GM12874 (cell line): ENCODE data around the gene PDK2.

Source experiments
- TF ChIP-seq, protein P1 (sequence below): IDR thresholded peaks from 2 replicates; pipeline ENCODE4 v1.5.1; 2011; ENCODE audit warnings: low read depth, mild to moderate bottlenecking, control low read depth, low read length, moderate library complexity; ENCODE audit not compliant: insufficient read depth

The PDK2 gene

DNA sequence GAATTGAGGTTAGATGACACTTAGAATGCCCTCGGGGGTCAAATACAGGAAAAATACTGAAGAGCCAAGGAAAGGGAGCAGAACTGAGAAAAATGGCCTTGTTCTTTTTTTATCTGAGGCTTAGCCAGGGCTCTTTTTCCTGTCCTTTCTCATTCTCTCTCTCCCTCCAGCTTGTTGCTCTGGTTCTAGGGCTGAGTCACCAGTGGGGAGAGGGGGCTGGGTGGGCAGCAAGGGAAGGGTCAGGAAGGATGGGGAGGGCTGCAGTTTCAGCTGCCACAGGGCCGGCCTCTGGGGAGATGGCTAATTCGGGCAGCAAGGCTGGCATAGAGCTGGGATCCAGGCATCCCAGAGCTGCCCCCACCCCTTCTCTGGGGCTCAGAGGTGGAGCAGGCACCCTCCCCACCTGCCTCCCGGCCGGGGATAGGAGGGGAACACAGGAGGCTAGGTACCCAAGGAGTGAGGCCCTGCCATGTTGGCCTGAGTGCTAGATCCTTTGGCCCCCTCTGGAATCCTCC lies 35.3 kb upstream of the PDK2 start:
- TF ChIP-seq, protein P1, sequence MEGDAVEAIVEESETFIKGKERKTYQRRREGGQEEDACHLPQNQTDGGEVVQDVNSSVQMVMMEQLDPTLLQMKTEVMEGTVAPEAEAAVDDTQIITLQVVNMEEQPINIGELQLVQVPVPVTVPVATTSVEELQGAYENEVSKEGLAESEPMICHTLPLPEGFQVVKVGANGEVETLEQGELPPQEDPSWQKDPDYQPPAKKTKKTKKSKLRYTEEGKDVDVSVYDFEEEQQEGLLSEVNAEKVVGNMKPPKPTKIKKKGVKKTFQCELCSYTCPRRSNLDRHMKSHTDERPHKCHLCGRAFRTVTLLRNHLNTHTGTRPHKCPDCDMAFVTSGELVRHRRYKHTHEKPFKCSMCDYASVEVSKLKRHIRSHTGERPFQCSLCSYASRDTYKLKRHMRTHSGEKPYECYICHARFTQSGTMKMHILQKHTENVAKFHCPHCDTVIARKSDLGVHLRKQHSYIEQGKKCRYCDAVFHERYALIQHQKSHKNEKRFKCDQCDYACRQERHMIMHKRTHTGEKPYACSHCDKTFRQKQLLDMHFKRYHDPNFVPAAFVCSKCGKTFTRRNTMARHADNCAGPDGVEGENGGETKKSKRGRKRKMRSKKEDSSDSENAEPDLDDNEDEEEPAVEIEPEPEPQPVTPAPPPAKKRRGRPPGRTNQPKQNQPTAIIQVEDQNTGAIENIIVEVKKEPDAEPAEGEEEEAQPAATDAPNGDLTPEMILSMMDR: no peak

- TF ChIP-seq, protein P1: no peak
Measured at GRCh38 chr17:50060951-50061712, 34.0 kb upstream of the PDK2 start.

GRCh38 chr17:50062293-50063243 lies 32.6 kb upstream of the PDK2 start:
- TF ChIP-seq, protein P1: no peak

DNA sequence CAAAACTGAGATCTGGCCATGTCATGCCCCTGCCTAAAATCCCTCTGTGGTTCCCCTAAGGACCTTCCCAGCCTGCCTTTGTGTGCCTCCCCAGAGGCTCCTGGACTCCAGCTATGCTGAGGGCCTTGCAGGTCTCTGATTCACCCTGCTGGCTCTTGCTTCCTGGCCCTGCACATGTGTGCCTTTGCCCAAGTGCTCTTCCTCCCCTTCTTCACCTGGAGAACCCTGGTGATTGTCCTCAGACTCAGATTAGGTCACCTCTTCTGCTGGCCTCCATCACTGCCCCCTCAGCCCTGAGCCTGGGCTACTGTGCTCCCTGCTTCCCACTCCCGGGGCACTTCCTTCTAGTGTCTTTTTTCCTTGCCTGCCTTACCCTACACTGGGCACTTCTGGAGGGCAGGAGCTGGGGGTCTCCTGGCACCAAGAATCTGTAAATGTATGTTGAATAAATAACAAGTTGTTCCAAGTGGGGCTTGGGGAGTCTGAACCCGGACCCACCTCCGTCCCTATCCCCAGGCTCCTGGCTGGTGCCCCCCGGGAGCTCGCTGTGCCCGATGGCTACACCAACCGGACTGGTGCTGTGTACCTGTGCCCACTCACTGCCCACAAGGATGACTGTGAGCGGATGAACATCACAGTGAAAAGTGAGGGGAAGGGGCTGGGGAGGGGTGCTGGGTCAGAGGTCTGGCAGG lies 31.4 kb upstream of the PDK2 start:
- TF ChIP-seq, protein P1: no peak

DNA sequence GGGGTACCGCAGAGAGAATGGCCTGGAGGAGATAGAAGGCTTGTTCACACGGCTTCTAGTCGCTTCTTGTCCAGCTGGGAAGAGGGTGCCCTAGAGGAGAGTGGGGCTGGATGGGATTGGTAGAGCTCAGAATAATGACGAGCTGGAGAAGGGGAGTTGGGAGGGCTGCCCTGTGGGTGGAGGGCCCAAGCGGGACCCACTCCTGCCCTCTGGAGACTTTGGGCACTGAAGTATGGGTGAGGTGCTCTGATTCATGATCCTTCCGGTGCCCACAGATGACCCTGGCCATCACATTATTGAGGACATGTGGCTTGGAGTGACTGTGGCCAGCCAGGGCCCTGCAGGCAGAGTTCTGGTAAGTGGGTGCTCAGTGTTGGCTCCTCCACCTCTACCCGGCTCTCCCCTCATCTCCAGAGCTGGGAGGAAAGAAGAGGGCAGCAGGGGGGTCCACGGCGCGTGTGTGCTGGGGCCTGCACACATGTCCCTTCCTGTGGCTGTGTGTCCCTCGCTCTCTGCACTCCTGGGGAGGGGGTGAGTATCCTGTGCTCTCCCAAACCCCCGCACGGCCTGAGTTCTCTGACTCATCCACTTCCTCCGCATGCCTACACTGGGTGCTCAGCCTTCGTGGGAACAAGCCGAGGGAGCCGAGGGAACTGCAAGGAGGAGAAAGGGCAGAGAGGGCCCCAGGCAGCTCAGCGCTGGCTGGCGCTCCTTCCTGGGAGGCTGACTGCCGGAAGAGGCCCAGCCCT lies 30.7 kb upstream of the PDK2 start:
- TF ChIP-seq, protein P1: no peak

DNA sequence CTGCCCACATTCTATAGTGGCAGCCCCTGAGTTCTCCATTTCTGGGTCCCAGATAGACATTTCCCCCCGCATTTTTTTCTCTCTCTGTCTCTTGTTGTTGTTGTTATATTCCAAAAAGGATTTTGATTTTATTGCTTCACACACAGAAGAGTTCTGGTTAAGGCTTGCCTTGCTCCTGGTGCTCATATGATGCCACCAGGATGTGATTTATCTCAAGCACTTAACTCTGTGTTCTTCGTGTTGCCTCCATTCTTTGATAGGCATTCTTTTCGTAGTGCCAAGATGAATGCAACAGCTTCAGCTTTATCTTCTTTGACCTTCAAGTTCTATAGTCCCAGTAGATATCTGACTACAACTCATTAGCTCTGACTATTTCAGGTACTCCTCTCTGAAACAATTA lies 30.1 kb upstream of the PDK2 start:
- TF ChIP-seq, protein P1: no peak
